PFSK-1 (cell line): ENCODE results near the gene NMBR.

Experiments
- FOXP2 ChIP-seq: optimal IDR thresholded peaks from 2 replicates; pipeline ENCODE3; 2011; ENCODE audit warnings: borderline replicate concordance, control low read depth, inconsistent platforms; ENCODE audit not compliant: insufficient read depth; ENCODE audit errors: extremely low read length, extremely low read depth
- POLR2AphosphoS5 ChIP-seq: IDR thresholded peaks from 2 replicates; pipeline ENCODE4 v1.6.1; 2012; ENCODE audit warnings: low read depth, mild to moderate bottlenecking, control low read depth, low read length, moderate library complexity
- TAF1 ChIP-seq: IDR thresholded peaks from 2 replicates; pipeline ENCODE4 v1.6.1; 2012; ENCODE audit warnings: low read length, control low read depth, borderline replicate concordance; ENCODE audit not compliant: insufficient read depth
- TF ChIP-seq, protein P1 (sequence below), 2 experiments: IDR thresholded peaks; 2 replicates each; pipeline versions ENCODE4 v1.6.1 to v1.8.0; 2011 to 2012; ENCODE audit warnings: low read depth in 2 of 2, low read length in 2 of 2, control low read depth in 1 of 2, inconsistent platforms in 1 of 2, mild to moderate bottlenecking in 1 of 2, moderate library complexity in 1 of 2; ENCODE audit not compliant: insufficient read depth in 1 of 2

DNA sequence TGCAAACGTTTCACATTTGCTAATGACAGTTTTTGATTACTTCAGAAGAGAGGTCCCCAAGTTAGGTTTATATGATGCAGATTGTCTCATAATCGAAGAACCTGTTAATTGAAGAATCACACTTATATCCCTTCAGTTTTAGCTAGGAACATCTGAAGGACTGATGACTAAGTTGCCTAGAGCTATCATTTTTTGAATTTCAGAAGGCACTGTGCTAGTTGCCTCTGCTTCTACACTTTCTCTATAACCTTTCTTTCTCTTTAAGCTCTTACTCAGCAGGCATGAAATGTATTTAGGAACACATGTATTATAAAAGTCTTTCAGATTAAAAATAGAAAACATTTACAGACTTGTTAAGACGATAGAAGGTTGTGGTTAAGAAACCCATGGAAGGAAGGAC lies 28.6 kb downstream of the NMBR start:
- TF ChIP-seq, protein P1, sequence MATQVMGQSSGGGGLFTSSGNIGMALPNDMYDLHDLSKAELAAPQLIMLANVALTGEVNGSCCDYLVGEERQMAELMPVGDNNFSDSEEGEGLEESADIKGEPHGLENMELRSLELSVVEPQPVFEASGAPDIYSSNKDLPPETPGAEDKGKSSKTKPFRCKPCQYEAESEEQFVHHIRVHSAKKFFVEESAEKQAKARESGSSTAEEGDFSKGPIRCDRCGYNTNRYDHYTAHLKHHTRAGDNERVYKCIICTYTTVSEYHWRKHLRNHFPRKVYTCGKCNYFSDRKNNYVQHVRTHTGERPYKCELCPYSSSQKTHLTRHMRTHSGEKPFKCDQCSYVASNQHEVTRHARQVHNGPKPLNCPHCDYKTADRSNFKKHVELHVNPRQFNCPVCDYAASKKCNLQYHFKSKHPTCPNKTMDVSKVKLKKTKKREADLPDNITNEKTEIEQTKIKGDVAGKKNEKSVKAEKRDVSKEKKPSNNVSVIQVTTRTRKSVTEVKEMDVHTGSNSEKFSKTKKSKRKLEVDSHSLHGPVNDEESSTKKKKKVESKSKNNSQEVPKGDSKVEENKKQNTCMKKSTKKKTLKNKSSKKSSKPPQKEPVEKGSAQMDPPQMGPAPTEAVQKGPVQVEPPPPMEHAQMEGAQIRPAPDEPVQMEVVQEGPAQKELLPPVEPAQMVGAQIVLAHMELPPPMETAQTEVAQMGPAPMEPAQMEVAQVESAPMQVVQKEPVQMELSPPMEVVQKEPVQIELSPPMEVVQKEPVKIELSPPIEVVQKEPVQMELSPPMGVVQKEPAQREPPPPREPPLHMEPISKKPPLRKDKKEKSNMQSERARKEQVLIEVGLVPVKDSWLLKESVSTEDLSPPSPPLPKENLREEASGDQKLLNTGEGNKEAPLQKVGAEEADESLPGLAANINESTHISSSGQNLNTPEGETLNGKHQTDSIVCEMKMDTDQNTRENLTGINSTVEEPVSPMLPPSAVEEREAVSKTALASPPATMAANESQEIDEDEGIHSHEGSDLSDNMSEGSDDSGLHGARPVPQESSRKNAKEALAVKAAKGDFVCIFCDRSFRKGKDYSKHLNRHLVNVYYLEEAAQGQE (IDR thresholded peaks at IDR 0.05; ENCODE audit: insufficient read depth in 1 of 2, low read depth in 2 of 2, low read length in 2 of 2): no peak
- no peak for TF ChIP-seq POLR2AphosphoS5
- TF ChIP-seq TAF1: no peak
- TF ChIP-seq FOXP2: no peak
